Mesendoderm (in vitro differentiated cells): Measurements from ENCODE around the gene IGHMBP2.

Source experiments
- DNase-seq: peaks from one replicate; pipeline ENCODE4 v3.0.0; 2013
- H2AK5ac ChIP-seq: 2 replicates; pipeline ENCODE4 v1.6.1; 2013; ENCODE audit warnings: low read length, inconsistent platforms
- H2BK120ac ChIP-seq: 2 replicates; pipeline ENCODE4 v1.6.1; 2013; ENCODE audit warnings: low read depth, mild to moderate bottlenecking, low read length, moderate library complexity, mixed read lengths
- H2BK15ac ChIP-seq: replicated peaks from 2 replicates; pipeline ENCODE4 v1.6.1; 2013; ENCODE audit warnings: low read depth, mild to moderate bottlenecking, moderate library complexity
- H2BK5ac ChIP-seq: 2 replicates; pipeline ENCODE4 v1.6.1; 2013; ENCODE audit warnings: low read length, inconsistent platforms
- H3K18ac ChIP-seq: 2 replicates; pipeline ENCODE4 v1.6.1; 2013; ENCODE audit warnings: mild to moderate bottlenecking, low read length, mixed read lengths
- H3K23ac ChIP-seq: one replicate; pipeline ENCODE4 v1.6.1; 2013; ENCODE audit warnings: low read length
- H3K27ac ChIP-seq: 2 replicates; pipeline ENCODE4 v1.5.1; 2013; ENCODE audit warnings: low read depth, mild to moderate bottlenecking, inconsistent platforms, low read length, moderate library complexity
- H3K27me3 ChIP-seq: 2 replicates; pipeline ENCODE4 v1.6.1; 2013; ENCODE audit warnings: low read length, control low read depth, mild to moderate bottlenecking, inconsistent platforms; ENCODE audit not compliant: insufficient read depth, poor library complexity
- H3K36me3 ChIP-seq: 2 replicates; pipeline ENCODE4 v1.6.1; 2013; ENCODE audit warnings: low read length, inconsistent platforms; ENCODE audit not compliant: control insufficient read depth, insufficient read depth
- H3K4ac ChIP-seq: one replicate; pipeline ENCODE4 v1.6.1; 2013; ENCODE audit warnings: low read depth, mild to moderate bottlenecking, low read length, moderate library complexity
- H3K4me1 ChIP-seq: 2 replicates; pipeline ENCODE4 v1.6.1; 2013; ENCODE audit warnings: low read depth, low read length, inconsistent platforms; ENCODE audit not compliant: control insufficient read depth
- H3K4me2 ChIP-seq: 2 replicates; pipeline ENCODE4 v1.6.1; 2013; ENCODE audit warnings: low read length
- H3K4me3 ChIP-seq: 2 replicates; pipeline ENCODE4 v1.5.1; 2013; ENCODE audit warnings: mild to moderate bottlenecking, low read length
- H3K56ac ChIP-seq: one replicate; pipeline ENCODE4 v1.6.1; 2013; ENCODE audit warnings: low read length
- H3K79me1 ChIP-seq: 2 replicates; pipeline ENCODE4 v1.6.1; 2013; ENCODE audit warnings: low read length, inconsistent platforms
- H3K79me2 ChIP-seq: 2 replicates; pipeline ENCODE4 v1.6.1; 2013; ENCODE audit warnings: mild to moderate bottlenecking, low read length; ENCODE audit not compliant: control insufficient read depth, insufficient read depth
- H3K9ac ChIP-seq: 2 replicates; pipeline ENCODE4 v1.6.1; 2013; ENCODE audit warnings: low read length, inconsistent platforms
- H4K5ac ChIP-seq: one replicate; pipeline ENCODE4 v1.6.1; 2013; ENCODE audit warnings: low read length
- H4K8ac ChIP-seq: one replicate; pipeline ENCODE4 v1.6.1; 2013; ENCODE audit warnings: low read depth, mild to moderate bottlenecking, control low read depth, low read length, moderate library complexity
- WGBS: extraction: QIAGEN DNeasy Blood & Tissue Kit; methylation state at CpG from one replicate; pipeline ENCODE4 v1.1.7; 2013; ENCODE audit warnings: low lambda C conversion rate, missing lambda C conversion rate; ENCODE audit not compliant: insufficient coverage; ENCODE audit errors: extremely low coverage; 5-methylcytosine and 5-hydroxymethylcytosine counted together

The IGHMBP2 gene

GRCh38 chr11:68935066-68935465, 31.4 kb downstream of the IGHMBP2 start:
- no peak overlapping the region for H2AK5ac ChIP-seq
- H3K4me3 ChIP-seq, result no peak overlapping the region
- no peak overlapping the region for H4K5ac ChIP-seq
- no peak for DNase-seq
- WGBS, result no CpG with 5 or more reads among the region's 15 CpGs
- no peak overlapping the region for H2BK5ac ChIP-seq
- no peak overlapping the region for H2BK120ac ChIP-seq
- no peaks in the 10 kb centered on the region for H3K79me1 ChIP-seq
- H3K9ac ChIP-seq, result no peak overlapping the region
- no peak overlapping the region for H3K56ac ChIP-seq
- H3K27me3 ChIP-seq, result no peaks in the 10 kb centered on the region
- no peak overlapping the region for H4K8ac ChIP-seq
- no peak overlapping the region for H3K23ac ChIP-seq
- no peak overlapping the region for H3K4ac ChIP-seq
- H3K79me2 ChIP-seq, result no peaks in the 10 kb centered on the region
- no peaks in the 10 kb centered on the region for H3K4me1 ChIP-seq
- no peak overlapping the region for H3K27ac ChIP-seq
- H2BK15ac ChIP-seq, result no peak overlapping the region
- peaks cover 5% of the 10 kb centered on the region for H3K36me3 ChIP-seq
- H3K4me2 ChIP-seq, result no peak overlapping the region
- no peak overlapping the region for H3K18ac ChIP-seq

- Histone ChIP-seq H2BK15ac (no peak overlapping the region), H3K36me3 (peaks cover 5% of the 10 kb centered on the region), H3K79me2 (no peaks in the 10 kb centered on the region), H2AK5ac (no peak overlapping the region), H3K9ac (no peak overlapping the region), H3K27ac (no peak overlapping the region), H3K4ac (no peak overlapping the region), H3K56ac (no peak overlapping the region), H3K23ac (no peak overlapping the region), H3K27me3 (no peaks in the 10 kb centered on the region), H3K18ac (no peak overlapping the region), H3K4me2 (no peak overlapping the region), H2BK120ac (no peak overlapping the region), H3K4me1 (no peaks in the 10 kb centered on the region), H3K4me3 (no peak overlapping the region), H4K5ac (no peak overlapping the region), H4K8ac (no peak overlapping the region), H3K79me1 (no peaks in the 10 kb centered on the region), H2BK5ac (no peak overlapping the region)
- DNase-seq, result no peak
- WGBS, result no CpG with 5 or more reads among the region's 29 CpGs
Observed at GRCh38 chr11:68935516-68936357, 32.0 kb downstream of the IGHMBP2 start.

GRCh38 chr11:68936358-68936636, 32.6 kb downstream of the IGHMBP2 start:
- no peak overlapping the region for H3K27ac ChIP-seq
- no peak overlapping the region for H3K23ac ChIP-seq
- no peaks in the 10 kb centered on the region for H3K79me1 ChIP-seq
- no peak overlapping the region for H3K4ac ChIP-seq
- no peak overlapping the region for H3K9ac ChIP-seq
- WGBS, result no CpG with 5 or more reads among the region's 10 CpGs
- no peak overlapping the region for H3K56ac ChIP-seq
- no peak for DNase-seq
- peaks cover 5% of the 10 kb centered on the region for H3K36me3 ChIP-seq
- H4K8ac ChIP-seq, result no peak overlapping the region
- H3K4me3 ChIP-seq, result no peak overlapping the region
- no peak overlapping the region for H2BK120ac ChIP-seq
- H2BK5ac ChIP-seq, result no peak overlapping the region
- H3K79me2 ChIP-seq, result no peaks in the 10 kb centered on the region
- no peak overlapping the region for H3K4me2 ChIP-seq
- H2AK5ac ChIP-seq, result no peak overlapping the region
- no peak overlapping the region for H2BK15ac ChIP-seq
- no peaks in the 10 kb centered on the region for H3K27me3 ChIP-seq
- H3K18ac ChIP-seq, result no peak overlapping the region
- H4K5ac ChIP-seq, result no peak overlapping the region
- no peaks in the 10 kb centered on the region for H3K4me1 ChIP-seq

GRCh38 chr11:68936676-68937620, 33.3 kb downstream of the IGHMBP2 start:
- Histone ChIP-seq H3K4me2 (no peak overlapping the region), H3K4me3 (no peak overlapping the region)
- WGBS, result no CpG with 5 or more reads among the region's 29 CpGs

GRCh38 chr11:68938088-68938487, 34.4 kb downstream of the IGHMBP2 start:
- no peak overlapping the region for H2AK5ac ChIP-seq
- H3K36me3 ChIP-seq, result peaks cover 5% of the 10 kb centered on the region
- H3K9ac ChIP-seq, result no peak overlapping the region
- H3K56ac ChIP-seq, result no peak overlapping the region
- H3K79me1 ChIP-seq, result no peaks in the 10 kb centered on the region
- no peak overlapping the region for H4K5ac ChIP-seq
- no peak overlapping the region for H2BK120ac ChIP-seq
- H3K79me2 ChIP-seq, result no peaks in the 10 kb centered on the region
- H3K18ac ChIP-seq, result no peak overlapping the region
- no peak overlapping the region for H4K8ac ChIP-seq
- no peak overlapping the region for H3K4ac ChIP-seq
- no peak overlapping the region for H2BK15ac ChIP-seq
- H3K4me3 ChIP-seq, result no peak overlapping the region
- no peaks in the 10 kb centered on the region for H3K27me3 ChIP-seq
- H2BK5ac ChIP-seq, result no peak overlapping the region
- no CpG with 5 or more reads among the region's 18 CpGs for WGBS
- no peak overlapping the region for H3K23ac ChIP-seq
- no peaks in the 10 kb centered on the region for H3K4me1 ChIP-seq
- no peak overlapping the region for H3K4me2 ChIP-seq
- H3K27ac ChIP-seq, result no peak overlapping the region
- DNase-seq, result no peak

More at GRCh38 chr11:68936676-68937620, 33.3 kb downstream of the IGHMBP2 start:
- Histone ChIP-seq H2BK120ac (no peak overlapping the region), H3K23ac (no peak overlapping the region), H3K27ac (no peak overlapping the region), H3K4ac (no peak overlapping the region), H3K36me3 (peaks cover 5% of the 10 kb centered on the region), H2BK5ac (no peak overlapping the region), H3K79me2 (no peaks in the 10 kb centered on the region), H3K9ac (no peak overlapping the region), H2BK15ac (no peak overlapping the region), H4K5ac (no peak overlapping the region), H3K27me3 (no peaks in the 10 kb centered on the region), H4K8ac (no peak overlapping the region), H3K79me1 (no peaks in the 10 kb centered on the region), H2AK5ac (no peak overlapping the region), H3K56ac (no peak overlapping the region), H3K18ac (no peak overlapping the region), H3K4me1 (no peaks in the 10 kb centered on the region)
- no peak for DNase-seq
